ENCODE measurements around the gene ACTG2. TPM values are rescaled to one million over a fixed set of nuclear protein-coding genes. Genes with fewer than 3 reads are reported as not detected.

The ACTG2 gene
- total RNA-seq, 1 experiment from 2014 or later = 2.9 TPM

DNA sequence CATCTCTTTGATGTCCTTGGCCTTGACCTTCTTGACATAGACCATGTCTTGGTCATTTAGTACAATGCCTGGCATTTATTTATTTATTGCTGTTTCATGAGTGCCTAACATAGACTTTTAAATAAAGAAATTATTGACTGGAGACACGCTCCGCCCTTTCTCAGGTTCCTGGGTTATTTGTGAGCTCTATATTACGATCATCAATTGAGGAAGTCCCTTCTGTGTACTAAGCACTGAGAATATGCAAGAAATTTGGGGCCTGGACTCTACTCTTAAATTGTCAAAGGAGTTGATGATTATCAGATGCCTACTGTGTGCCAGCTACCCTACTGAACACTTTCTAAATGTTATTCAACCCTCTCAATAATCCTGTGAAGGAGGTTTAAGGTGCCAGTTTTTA, 72.2 kb downstream of the ACTG2 start:
- DNase-seq (ENCODE audit: low read depth) = no peak

DNA sequence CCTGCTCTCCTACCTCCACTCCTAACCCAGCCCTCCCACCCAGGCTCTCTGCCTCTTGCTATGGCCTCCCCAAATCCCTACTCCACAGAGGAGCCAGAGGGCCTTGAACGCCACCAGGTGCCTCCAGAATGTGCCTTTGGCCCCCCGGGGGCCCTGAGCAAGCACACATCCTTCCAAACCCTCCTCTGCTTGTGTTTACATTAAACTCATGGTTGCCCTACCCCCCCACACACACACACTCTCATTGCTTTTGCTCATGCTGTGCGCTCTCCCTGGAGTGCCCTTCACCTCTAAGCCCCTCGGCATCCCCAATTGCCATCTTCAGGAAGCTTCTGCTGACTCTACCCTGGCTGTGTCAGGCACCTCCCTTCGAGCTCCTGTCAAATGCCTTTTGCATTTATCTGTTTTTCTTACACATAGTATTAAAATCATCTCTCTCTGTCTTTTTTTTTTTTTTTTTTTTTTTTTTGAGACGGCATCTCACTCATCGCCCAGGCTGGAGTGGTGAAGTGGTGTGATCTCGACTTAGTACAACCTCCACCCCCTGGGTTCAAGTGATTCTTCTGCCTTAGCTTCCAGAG, 75.6 kb downstream of the ACTG2 start:
- DNase-seq (ENCODE audit: low read depth) = no peak

DNA sequence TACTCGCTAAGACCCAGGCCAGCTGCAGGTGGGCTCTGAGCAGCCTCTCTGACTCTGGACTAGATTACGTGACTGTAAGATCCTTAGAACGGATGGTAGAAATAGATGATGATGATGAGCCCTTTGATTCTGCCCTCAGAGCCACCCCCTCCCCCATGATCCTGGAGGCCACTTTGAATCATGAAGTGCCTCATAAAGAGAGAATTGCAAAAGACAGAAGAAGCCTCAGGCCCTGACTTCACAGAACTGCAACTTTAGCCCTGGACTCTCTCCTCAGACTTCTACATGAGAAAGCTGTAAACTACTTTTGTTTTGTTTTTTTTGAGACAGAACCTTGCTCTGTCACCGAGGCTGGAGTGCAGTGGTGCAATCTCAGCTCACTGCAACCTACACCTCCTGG, 76.5 kb downstream of the ACTG2 start:
- DNase-seq (ENCODE audit: low read depth) = no peak

Other genes with a start within 250 kb of the ACTG2 start
- 59.7 and 67.8 TPM in 2 replicates for gene TPRKB, start 155.7 kb upstream of the ACTG2 start, total RNA-seq (2014; rRNA removed)
- 26.9 and 31.8 TPM in 2 replicates for gene DUSP11, start 112.9 kb upstream of the ACTG2 start, total RNA-seq (2014; rRNA removed)
- gene C2orf78, start 108.8 kb upstream of the ACTG2 start, total RNA-seq (2014; rRNA removed) = 0.06 TPM in 1 of 2 replicates, not detected in the other
- 1,102 and 1,126 TPM in 2 replicates for gene STAMBP, start 64.0 kb upstream of the ACTG2 start, total RNA-seq (2014; rRNA removed)
- gene DGUOK, start 33.9 kb downstream of the ACTG2 start, total RNA-seq (2014; rRNA removed) = 87.3 and 103 TPM in 2 replicates
- gene TET3, start 91.9 kb downstream of the ACTG2 start, total RNA-seq (2014; rRNA removed) = 2.9 and 3.7 TPM in 2 replicates